HG03039 (cell line): Measurements from ENCODE around the gene PLEKHA8.
A peak's percentile ranks its signal among the peaks of the same experiment; 100 is the strongest.

ENCODE experiments used
- ATAC-seq: cut with Tn5 transposase; IDR thresholded peaks from one replicate; pipeline ENCODE4 v1.9.1; 2021; ENCODE audit warnings: mild to moderate bottlenecking, moderate library complexity; ENCODE audit not compliant: unreplicated experiment

The PLEKHA8 gene

GRCh38 chr7:30165590-30165989 is 137.4 kb downstream of the PLEKHA8 start:
- ATAC-seq, result no peak

- ATAC-seq, result no peak
Measured at GRCh38 chr7:30166155-30166840, 138.1 kb downstream of the PLEKHA8 start.

GRCh38 chr7:30166841-30167235 is 138.6 kb downstream of the PLEKHA8 start:
- no peak for ATAC-seq

- no peak for ATAC-seq
Measured at GRCh38 chr7:30167901-30168300, 139.7 kb downstream of the PLEKHA8 start.

GRCh38 chr7:30168835-30169573 is 140.8 kb downstream of the PLEKHA8 start:
- ATAC-seq, result no peak

GRCh38 chr7:30169579-30169978 is 141.4 kb downstream of the PLEKHA8 start:
- ATAC-seq, result no peak

- ATAC-seq, result no peak
Measured at GRCh38 chr7:30170476-30171205, 142.4 kb downstream of the PLEKHA8 start.

- no peak for ATAC-seq
Measured at GRCh38 chr7:30171766-30172447, 143.7 kb downstream of the PLEKHA8 start.

GRCh38 chr7:30172451-30172850 is 144.2 kb downstream of the PLEKHA8 start:
- ATAC-seq, result no peak

- ATAC-seq, result no peak
Measured at GRCh38 chr7:30173058-30173897, 145.1 kb downstream of the PLEKHA8 start.

GRCh38 chr7:30175180-30175579 is 147.0 kb downstream of the PLEKHA8 start:
- no peak for ATAC-seq

GRCh38 chr7:30175636-30176147 is 147.5 kb downstream of the PLEKHA8 start:
- ATAC-seq, result no peak

GRCh38 chr7:30176463-30177109 is 148.4 kb downstream of the PLEKHA8 start:
- ATAC-seq, result no peak

- ATAC-seq, result no peak
Measured at GRCh38 chr7:30177186-30177585, 149.0 kb downstream of the PLEKHA8 start.

GRCh38 chr7:30177965-30178364 is 149.8 kb downstream of the PLEKHA8 start:
- no peak for ATAC-seq

- peak; percentile 86 for ATAC-seq
Measured at GRCh38 chr7:30178748-30179436, 150.7 kb downstream of the PLEKHA8 start.
